HG03175 (cell line): ENCODE results near the gene C1QB.
"Not testable (repeated sequence)": the region's sequence is repeated elsewhere in the genome, so short reads cannot be mapped to it uniquely, and the experiment has no call there.

ENCODE experiments used
- ATAC-seq: cut with Tn5 transposase; IDR thresholded peaks from one replicate; pipeline ENCODE4 v1.9.1; 2021; ENCODE audit warnings: mild to moderate bottlenecking, moderate library complexity; ENCODE audit not compliant: unreplicated experiment

Gene C1QB

GRCh38 chr1:22662318-22662717, 9.3 kb downstream of the C1QB start:
- ATAC-seq, result no peak

- no peak for ATAC-seq
Measured at GRCh38 chr1:22662986-22663408, 10.0 kb downstream of the C1QB start.

GRCh38 chr1:22665752-22666151, 12.7 kb downstream of the C1QB start:
- ATAC-seq, result no peak

- ATAC-seq, result no peak
Measured at GRCh38 chr1:22666412-22666811, 13.4 kb downstream of the C1QB start.

- ATAC-seq, result not testable (repeated sequence)
Measured at GRCh38 chr1:22668840-22669239, 15.8 kb downstream of the C1QB start.

GRCh38 chr1:22670352-22670975, 17.4 kb downstream of the C1QB start:
- no peak for ATAC-seq

GRCh38 chr1:22671999-22672398, 19.0 kb downstream of the C1QB start:
- no peak for ATAC-seq

GRCh38 chr1:22673486-22674409, 20.7 kb downstream of the C1QB start:
- no peak for ATAC-seq

GRCh38 chr1:22674410-22674749, 21.3 kb downstream of the C1QB start:
- no peak for ATAC-seq

- not testable (repeated sequence) for ATAC-seq
Measured at GRCh38 chr1:22676151-22676550, 23.1 kb downstream of the C1QB start.

- no peak for ATAC-seq
Measured at GRCh38 chr1:22676916-22677583, 24.0 kb downstream of the C1QB start.

- no peak for ATAC-seq
Measured at GRCh38 chr1:22677931-22678896, 25.2 kb downstream of the C1QB start.

- no peak for ATAC-seq
Measured at GRCh38 chr1:22680726-22681125, 27.7 kb downstream of the C1QB start.

- ATAC-seq, result no peak
Measured at GRCh38 chr1:22681556-22682276, 28.7 kb downstream of the C1QB start.

- no peak for ATAC-seq
Measured at GRCh38 chr1:22683547-22683946, 30.5 kb downstream of the C1QB start.

GRCh38 chr1:22685591-22686059, 32.6 kb downstream of the C1QB start:
- ATAC-seq, result no peak

- no peak for ATAC-seq
Measured at GRCh38 chr1:22687191-22687590, 34.2 kb downstream of the C1QB start.

- ATAC-seq, result no peak
Measured at GRCh38 chr1:22688466-22688865, 35.4 kb downstream of the C1QB start.

GRCh38 chr1:22689505-22689904, 36.5 kb downstream of the C1QB start:
- ATAC-seq, result no peak
